Measurements from ENCODE around the gene UNC119B.
A peak's percentile ranks its signal among the peaks of the same experiment; 100 is the strongest.

Gene UNC119B

GRCh38 chr12:120688527-120689071 is 21.7 kb upstream of the UNC119B start:
- no peak for DNase-seq

GRCh38 chr12:120689397-120690082 is 20.7 kb upstream of the UNC119B start:
- no peak for DNase-seq

- no peak for DNase-seq
These were observed 20.2 kb upstream of the UNC119B start for GRCh38 chr12:120690083-120690450.

GRCh38 chr12:120690978-120691377 is 19.3 kb upstream of the UNC119B start:
- DNase-seq: no peak

- DNase-seq: no peak
These were observed 17.7 kb upstream of the UNC119B start for GRCh38 chr12:120692524-120693033.

GRCh38 chr12:120693848-120694247 is 16.4 kb upstream of the UNC119B start:
- DNase-seq: no peak

- no peak for DNase-seq
These were observed 13.6 kb upstream of the UNC119B start for GRCh38 chr12:120696626-120697025.

GRCh38 chr12:120697344-120697743 is 12.9 kb upstream of the UNC119B start:
- DNase-seq: no peak

GRCh38 chr12:120698665-120699064 is 11.6 kb upstream of the UNC119B start:
- DNase-seq: no peak

GRCh38 chr12:120699553-120699952 is 10.7 kb upstream of the UNC119B start:
- DNase-seq: no peak

GRCh38 chr12:120700886-120701285 is 9.4 kb upstream of the UNC119B start:
- DNase-seq: no peak

GRCh38 chr12:120702637-120703036 is 7.6 kb upstream of the UNC119B start:
- DNase-seq: no peak

GRCh38 chr12:120703311-120703942 is 6.8 kb upstream of the UNC119B start:
- DNase-seq: no peak

- no peak for DNase-seq
These were observed 4.6 kb upstream of the UNC119B start for GRCh38 chr12:120705618-120706017.

- DNase-seq: no peak
These were observed 4.2 kb upstream of the UNC119B start for GRCh38 chr12:120706029-120706428.

GRCh38 chr12:120708651-120709050 is 1.6 kb upstream of the UNC119B start:
- no peak for DNase-seq

- peak; percentile 52 for DNase-seq
These were observed 593 bp downstream of the UNC119B start for GRCh38 chr12:120710805-120711296.

GRCh38 chr12:120711411-120711810 is 1.2 kb downstream of the UNC119B start:
- no peak for DNase-seq

- no peak for DNase-seq
These were observed 2.4 kb downstream of the UNC119B start for GRCh38 chr12:120712610-120713009.

- peak; percentile 89 for DNase-seq
These were observed 3.7 kb downstream of the UNC119B start for GRCh38 chr12:120713861-120714482.

- no peak for DNase-seq
These were observed 7.8 kb downstream of the UNC119B start for GRCh38 chr12:120718055-120718454.

GRCh38 chr12:120719072-120719471 is 8.8 kb downstream of the UNC119B start:
- DNase-seq: no peak

- DNase-seq: no peak
These were observed 9.4 kb downstream of the UNC119B start for GRCh38 chr12:120719496-120720233.
